Thymus (tissue), 11 donors: ENCODE data around the gene GALR3. TPM values are rescaled to one million over a fixed set of nuclear protein-coding genes. Genes with fewer than 3 reads are reported as not detected.
"Not testable (repeated sequence)": the region's sequence is repeated elsewhere in the genome, so short reads cannot be mapped to it uniquely, and the experiment has no call there.

Source experiments
- DNase-seq, 9 donors: peaks; one replicate each; pipeline ENCODE4 v3.0.0-alpha.2; 2013; ENCODE audit warnings: low spot score in 9 of 9, low read depth in 6 of 9, missing footprints in 1 of 9
- H3K27ac ChIP-seq, 2 donors: one replicate each; pipeline ENCODE4 v1.5.1; 2013; ENCODE audit warnings: control low read depth in 1 of 2, low read depth in 1 of 2, low read length in 1 of 2, mild to moderate bottlenecking in 1 of 2, moderate library complexity in 1 of 2
- H3K27me3 ChIP-seq, 2 donors: one replicate each; pipeline ENCODE4 v1.5.1; 2013; ENCODE audit warnings: low read length in 1 of 2; ENCODE audit not compliant: control insufficient read depth in 2 of 2, insufficient read depth in 1 of 2
- H3K36me3 ChIP-seq, 2 donors: one replicate each; pipeline ENCODE4 v1.5.1; 2013; ENCODE audit warnings: low read length in 1 of 2, mild to moderate bottlenecking in 1 of 2, moderate library complexity in 1 of 2; ENCODE audit not compliant: control insufficient read depth in 2 of 2, insufficient read depth in 2 of 2
- H3K4me1 ChIP-seq, 2 donors: one replicate each; pipeline ENCODE4 v1.5.1; 2013; ENCODE audit warnings: low read length in 2 of 2; ENCODE audit not compliant: control insufficient read depth in 2 of 2, insufficient read depth in 2 of 2
- H3K4me3 ChIP-seq, 2 donors: one replicate each; pipeline ENCODE4 v1.5.1; 2013; ENCODE audit warnings: low read length in 2 of 2, control low read depth in 1 of 2, mild to moderate bottlenecking in 1 of 2
- H3K9me3 ChIP-seq, 2 donors: one replicate each; pipeline ENCODE4 v1.5.1; 2013; ENCODE audit warnings: low read length in 1 of 2, mild to moderate bottlenecking in 1 of 2; ENCODE audit not compliant: control insufficient read depth in 2 of 2, insufficient read depth in 1 of 2
- WGBS: extraction: QIAGEN DNeasy Blood & Tissue Kit; methylation state at CpG from one replicate; pipeline ENCODE4 v1.1.7; 2013; 5-methylcytosine and 5-hydroxymethylcytosine counted together
- polyA plus RNA-seq: library from polyadenylated mRNA; stranded (reverse); fragments of 200-250 nt; gene quantifications from one replicate; pipeline ENCODE4 v1.2.3, GENCODE V29; 2013
- total RNA-seq: library from RNA; stranded (reverse); fragments of 120-200 nt; gene quantifications from one replicate; pipeline ENCODE4 v1.2.4, GENCODE V29; 2013
- donor health status: healthy.

Gene GALR3
- total and polyA plus RNA-seq, 2 donors: not detected

GRCh38 chr22:37782340-37783168 lies 40.6 kb upstream of the GALR3 start:
- no peak for DNase-seq

DNA sequence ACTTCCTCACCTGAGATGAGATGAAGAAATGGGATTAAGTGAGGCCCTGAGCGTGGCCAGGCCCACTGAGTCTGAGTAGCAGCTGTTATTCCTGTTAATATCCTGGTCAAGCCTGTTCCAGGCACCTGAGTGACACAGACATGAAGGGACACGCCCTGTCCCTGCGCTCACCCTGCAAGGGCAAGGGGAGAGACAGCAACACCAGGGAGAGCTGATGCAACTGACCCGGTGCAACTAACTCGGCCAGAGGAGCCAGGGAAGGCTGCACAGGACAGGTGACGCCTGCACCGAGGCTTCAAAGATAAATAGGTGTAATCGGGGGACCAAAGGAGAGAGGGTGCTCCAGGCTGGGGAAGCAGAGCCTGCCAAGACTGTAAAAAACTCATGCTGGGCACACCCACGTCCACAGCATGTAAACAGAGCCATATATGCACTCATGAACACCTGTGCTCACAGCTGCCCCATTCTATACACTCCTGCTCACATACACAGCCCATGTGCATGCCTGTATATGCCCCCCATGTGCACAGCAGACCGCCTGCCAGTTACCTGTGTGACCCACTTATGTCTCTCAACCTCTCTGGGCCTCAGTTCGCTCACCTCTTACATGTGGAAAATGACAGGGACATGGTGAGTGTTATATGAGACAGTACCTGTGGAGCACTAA lies 38.2 kb upstream of the GALR3 start:
- WGBS: 85% methylated on average over 11 of the region's 11 CpGs
- DNase-seq: no peak
- Histone ChIP-seq H3K4me1 (no peaks in the 10 kb centered on the region), H3K27ac (no peak overlapping the region), H3K27me3 (no peaks in the 10 kb centered on the region), H3K36me3 (no peaks in the 10 kb centered on the region), H3K4me3 (no peak overlapping the region), H3K9me3 (no peaks in the 10 kb centered on the region)

More at GRCh38 chr22:37782340-37783168, 40.6 kb upstream of the GALR3 start:
- Histone ChIP-seq H3K9me3 (no peaks in the 10 kb centered on the region), H3K4me1 (no peaks in the 10 kb centered on the region), H3K27ac (no peak overlapping the region), H3K36me3 (no peaks in the 10 kb centered on the region), H3K27me3 (no peaks in the 10 kb centered on the region), H3K4me3 (no peak overlapping the region)
- WGBS: 93% methylated on average over 18 of the region's 18 CpGs

DNA sequence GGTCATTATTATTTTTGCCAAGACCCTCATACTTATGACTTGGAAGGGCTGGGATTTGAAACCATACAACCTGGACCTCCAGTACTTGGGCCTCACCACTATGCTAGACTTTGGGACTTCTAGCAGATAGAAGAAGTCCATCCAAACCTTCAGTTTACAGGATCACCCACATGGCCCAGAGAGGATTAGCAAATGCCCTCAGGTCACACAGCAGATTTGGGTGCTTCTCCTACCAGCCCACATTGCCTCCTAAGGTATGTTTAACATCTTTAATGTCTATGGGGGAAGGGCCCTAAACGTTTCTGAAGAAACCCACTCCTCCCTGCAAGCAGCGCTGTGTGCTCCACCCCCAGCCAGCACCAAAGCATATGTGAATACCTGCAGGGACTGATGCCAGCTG lies 32.9 kb upstream of the GALR3 start:
- no peak overlapping the region for H3K4me3 ChIP-seq
- H3K27me3 ChIP-seq: no peaks in the 10 kb centered on the region
- DNase-seq: no peak
- no peak overlapping the region for H3K27ac ChIP-seq
- no peaks in the 10 kb centered on the region for H3K9me3 ChIP-seq
- 76% methylated on average over 2 of the region's 2 CpGs for WGBS
- H3K4me1 ChIP-seq: no peaks in the 10 kb centered on the region
- no peaks in the 10 kb centered on the region for H3K36me3 ChIP-seq

DNA sequence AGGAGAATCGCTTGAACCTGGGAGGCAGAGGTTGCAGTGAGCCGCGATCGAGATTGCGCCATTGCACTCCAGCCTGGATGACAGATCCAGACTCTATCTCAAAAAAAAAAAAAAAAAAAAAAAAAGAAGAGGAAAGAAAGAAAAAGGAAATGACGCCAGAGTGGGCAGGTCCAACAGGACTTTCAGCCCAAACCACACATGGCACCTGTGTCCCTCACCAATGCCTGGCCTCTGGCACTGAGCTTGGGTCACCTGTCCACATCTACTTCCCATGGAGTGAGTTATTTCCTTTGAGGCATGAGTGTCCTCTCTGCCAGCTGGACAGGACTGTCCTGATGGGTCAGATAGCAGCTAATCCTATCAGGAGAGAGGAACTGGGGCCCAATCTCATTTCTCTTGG lies 30.7 kb upstream of the GALR3 start:
- H3K4me1 ChIP-seq: no peaks in the 10 kb centered on the region
- H3K4me3 ChIP-seq: no peak overlapping the region
- 95% methylated on average over 6 of the region's 6 CpGs for WGBS
- no peaks in the 10 kb centered on the region for H3K36me3 ChIP-seq
- DNase-seq: no peak
- no peak overlapping the region for H3K27ac ChIP-seq
- H3K9me3 ChIP-seq: no peaks in the 10 kb centered on the region
- no peaks in the 10 kb centered on the region for H3K27me3 ChIP-seq

GRCh38 chr22:37794376-37794775 lies 28.8 kb upstream of the GALR3 start:
- peaks cover 0 to 6% of the 10 kb centered on the region in 2 donors for H3K27me3 ChIP-seq
- WGBS: 98% methylated on average over 2 of the region's 2 CpGs
- no peak for DNase-seq
- no peaks in the 10 kb centered on the region for H3K4me1 ChIP-seq
- H3K27ac ChIP-seq: no peak overlapping the region
- H3K36me3 ChIP-seq: no peaks in the 10 kb centered on the region
- H3K4me3 ChIP-seq: no peak overlapping the region
- H3K9me3 ChIP-seq: no peaks in the 10 kb centered on the region

- Histone ChIP-seq H3K4me1 (no peaks in the 10 kb centered on the region), H3K9me3 (no peaks in the 10 kb centered on the region), H3K27me3 (peaks cover 0 to 13% of the 10 kb centered on the region in 2 donors), H3K36me3 (no peaks in the 10 kb centered on the region), H3K4me3 (no peak overlapping the region), H3K27ac (no peak overlapping the region)
- 94% methylated on average over 3 of the region's 3 CpGs for WGBS
- DNase-seq: no peak
Measured at GRCh38 chr22:37796079-37796478, 27.1 kb upstream of the GALR3 start.

DNA sequence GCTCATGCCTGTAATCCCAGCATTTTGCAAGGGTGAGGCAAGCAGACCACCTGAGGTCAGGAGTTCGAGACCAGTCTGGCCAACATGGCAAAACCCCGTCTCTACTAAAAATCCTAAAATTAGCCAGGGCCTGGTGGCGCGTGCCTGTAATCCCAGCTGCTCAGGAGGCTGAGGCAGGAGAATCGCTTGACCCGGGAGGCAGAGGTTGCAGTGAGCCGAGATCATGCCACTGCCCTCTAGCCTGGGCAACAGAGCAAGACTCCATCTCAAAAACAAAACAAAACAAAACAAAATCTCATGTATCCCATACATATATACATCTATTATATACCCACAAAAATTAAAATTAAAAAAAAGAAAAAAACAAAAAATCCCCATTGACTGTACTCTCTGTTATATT lies 25.9 kb upstream of the GALR3 start:
- 98% methylated on average over 7 of the region's 7 CpGs for WGBS
- not testable (repeated sequence) for H3K4me3 ChIP-seq, H3K27ac ChIP-seq, H3K4me1 ChIP-seq, H3K36me3 ChIP-seq, DNase-seq, H3K9me3 ChIP-seq
- peaks cover 3 to 24% of the 10 kb centered on the region in 2 donors for H3K27me3 ChIP-seq

DNA sequence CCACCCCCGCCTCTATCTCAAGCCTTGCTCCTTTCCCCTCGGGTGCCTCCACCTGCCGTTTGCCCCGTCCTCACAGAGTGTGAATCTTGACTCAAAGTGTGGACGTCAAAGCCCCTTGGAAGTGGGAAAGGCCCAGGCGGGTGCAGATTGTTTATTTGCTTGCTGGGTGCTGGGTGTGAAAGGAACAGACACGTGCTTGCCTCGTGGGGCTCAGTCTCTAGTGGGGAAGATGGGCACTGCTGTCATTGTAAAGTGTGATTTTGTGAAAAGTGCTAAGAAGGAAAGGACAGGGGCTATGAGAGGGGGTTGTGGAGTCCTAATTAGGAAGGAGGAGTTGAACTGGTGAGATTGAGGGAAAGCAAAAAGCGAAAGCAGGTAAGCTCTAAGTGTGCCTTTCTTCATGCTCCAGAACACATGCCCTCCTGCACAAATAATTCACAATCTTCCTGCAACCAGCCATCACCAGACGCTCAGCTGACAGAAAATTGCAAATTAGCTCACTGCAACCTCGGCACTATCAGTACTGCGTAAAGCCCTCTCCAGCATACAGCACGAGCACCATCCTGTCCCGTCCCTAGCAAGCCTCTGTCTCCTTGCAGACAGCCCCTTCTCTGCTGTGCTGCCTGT lies 25.2 kb upstream of the GALR3 start:
- H3K9me3 ChIP-seq: peaks cover 0 to 1% of the 10 kb centered on the region in 2 donors
- H3K36me3 ChIP-seq: no peaks in the 10 kb centered on the region
- no peak overlapping the region for H3K27ac ChIP-seq
- DNase-seq: no peak
- no peak overlapping the region for H3K4me3 ChIP-seq
- WGBS: 82% methylated on average over 14 of the region's 14 CpGs
- H3K4me1 ChIP-seq: peaks cover 2 to 12% of the 10 kb centered on the region in 2 donors
- H3K27me3 ChIP-seq: peaks cover 3 to 32% of the 10 kb centered on the region in 2 donors

DNA sequence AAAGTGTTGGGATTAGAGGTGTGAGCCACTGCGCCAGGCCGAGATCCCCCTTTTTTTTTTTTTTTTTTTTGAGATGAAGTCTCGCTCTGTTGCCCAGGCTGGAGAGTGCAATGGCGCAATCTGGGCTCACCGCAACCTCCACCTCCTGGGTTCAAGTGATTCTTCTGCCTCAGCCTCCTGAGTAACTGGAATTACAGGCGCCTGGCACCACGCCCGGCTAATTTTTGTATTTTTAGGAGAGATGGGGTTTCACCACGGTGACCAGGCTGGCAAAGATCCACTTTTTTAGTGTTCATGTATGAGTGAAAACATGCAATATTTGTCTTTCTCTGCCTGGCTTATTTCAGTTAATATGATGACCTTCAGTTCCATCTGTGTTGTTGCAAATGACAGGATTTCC lies 23.2 kb upstream of the GALR3 start:
- H3K27me3 ChIP-seq: peaks cover 10 to 52% of the 10 kb centered on the region in 2 donors
- not testable (repeated sequence) for H3K4me3 ChIP-seq, DNase-seq, H3K27ac ChIP-seq, H3K9me3 ChIP-seq, H3K36me3 ChIP-seq
- H3K4me1 ChIP-seq: peaks cover 9 to 25% of the 10 kb centered on the region in 2 donors
- WGBS: 88% methylated on average over 9 of the region's 9 CpGs
